ENCODE measurements around the gene AK3. TPM values are rescaled to one million over a fixed set of nuclear protein-coding genes. Genes with fewer than 3 reads are reported as not detected.
"Not testable (repeated sequence)": the region's sequence is repeated elsewhere in the genome, so short reads cannot be mapped to it uniquely, and the experiment has no call there.

The AK3 gene
- polyA plus RNA-seq, 1 donor (not counting 4 experiments of a cell fraction or from before 2014, with no cell fraction given), result 45.8 TPM

DNA sequence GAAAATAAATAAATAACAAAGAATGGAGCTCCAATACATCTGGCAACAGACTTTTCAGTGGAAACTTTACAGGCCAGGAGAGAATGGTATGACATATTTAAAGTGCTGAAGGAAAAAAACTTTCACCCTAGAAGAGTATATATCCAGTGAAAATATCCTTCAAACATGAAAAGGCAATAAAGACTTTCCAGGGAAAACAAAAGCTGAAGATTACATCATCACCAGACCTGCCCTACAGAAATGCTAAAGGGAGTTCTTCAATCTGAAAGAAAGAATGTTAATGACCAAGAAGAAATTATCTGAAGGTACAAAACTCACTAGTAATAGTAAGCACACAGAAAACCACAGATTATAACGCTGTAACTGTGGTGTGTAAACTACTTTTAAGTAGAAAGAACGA, 43.4 kb upstream of the AK3 start:
- no peak for DNase-seq (ENCODE audit: low read depth, low spot score)

GRCh38 chr9:4783191-4783590, 42.2 kb upstream of the AK3 start:
- DNase-seq (ENCODE audit: low read depth, low spot score) (peak; percentile 46), FAIRE-seq (peak; percentile 74)
- H3K4me3 ChIP-seq (ENCODE audit: control insufficient read depth in 2 of 3, extremely low read depth in 1 of 3, insufficient read depth in 2 of 3, low read depth in 1 of 3, low read length in 3 of 3); H3K9me1 ChIP-seq (ENCODE audit: control insufficient read depth, extremely low read depth, insufficient read depth, low read length); H3K4me2 ChIP-seq (ENCODE audit: control insufficient read depth, extremely low read depth, insufficient read depth, low read depth, low read length); H2AFZ ChIP-seq (ENCODE audit: control insufficient read depth, low read length); H3K79me2 ChIP-seq (ENCODE audit: control insufficient read depth, insufficient read depth, low read length); H4K20me1 ChIP-seq (ENCODE audit: control insufficient read depth, extremely low read depth, insufficient read depth, low read length); H3K36me3 ChIP-seq (ENCODE audit: control insufficient read depth in 2 of 2, extremely low read depth in 1 of 2, insufficient read depth in 2 of 2, low read length in 2 of 2); H3K9me3 ChIP-seq (ENCODE audit: control insufficient read depth, low read depth, low read length); H3K9ac ChIP-seq (ENCODE audit: control insufficient read depth, extremely low read depth, insufficient read depth, low read length); H3K4me1 ChIP-seq (ENCODE audit: control insufficient read depth, extremely low read depth, insufficient read depth, low read length); H3K27ac ChIP-seq (ENCODE audit: control insufficient read depth, insufficient read depth, low read length); dilution Hi-C loops (cut with MboI; ENCODE audit: extremely low pct_ligation_motif_present, low sequenced_read_pairs); H3K27me3 ChIP-seq (ENCODE audit: control insufficient read depth, extremely low read depth, insufficient read depth, low read length): not testable (repeated sequence)

More for the DNA sequence above, 43.4 kb upstream of the AK3 start:
- Histone ChIP-seq H3K9me3 (ENCODE audit: control insufficient read depth, low read depth, low read length) (no peaks in the 10 kb centered on the region), H3K9ac (ENCODE audit: control insufficient read depth, extremely low read depth, insufficient read depth, low read length) (no peak overlapping the region), H4K20me1 (ENCODE audit: control insufficient read depth, extremely low read depth, insufficient read depth, low read length) (no peaks in the 10 kb centered on the region), H3K27me3 (ENCODE audit: control insufficient read depth, extremely low read depth, insufficient read depth, low read length) (no peaks in the 10 kb centered on the region), H3K4me1 (ENCODE audit: control insufficient read depth, extremely low read depth, insufficient read depth, low read length) (peaks cover 16% of the 10 kb centered on the region), H3K79me2 (ENCODE audit: control insufficient read depth, insufficient read depth, low read length) (no peaks in the 10 kb centered on the region), H3K4me2 (ENCODE audit: control insufficient read depth, extremely low read depth, insufficient read depth, low read depth, low read length) (no peak overlapping the region), H3K4me3 (ENCODE audit: control insufficient read depth in 2 of 3, extremely low read depth in 1 of 3, insufficient read depth in 2 of 3, low read depth in 1 of 3, low read length in 3 of 3) (no peak overlapping the region), H2AFZ (ENCODE audit: control insufficient read depth, low read length) (no peak overlapping the region), H3K9me1 (ENCODE audit: control insufficient read depth, extremely low read depth, insufficient read depth, low read length) (no peaks in the 10 kb centered on the region), H3K27ac (ENCODE audit: control insufficient read depth, insufficient read depth, low read length) (no peak overlapping the region), H3K36me3 (ENCODE audit: control insufficient read depth in 2 of 2, extremely low read depth in 1 of 2, insufficient read depth in 2 of 2, low read length in 2 of 2) (no peaks in the 10 kb centered on the region)
- FAIRE-seq, result no peak
- dilution Hi-C loops (cut with MboI; ENCODE audit: extremely low pct_ligation_motif_present, low sequenced_read_pairs), result no loop called here
- no peak for TF ChIP-seq EZH2 (IDR thresholded peaks at IDR 0.05; ENCODE audit: low read length)
- TF ChIP-seq, protein P1, sequence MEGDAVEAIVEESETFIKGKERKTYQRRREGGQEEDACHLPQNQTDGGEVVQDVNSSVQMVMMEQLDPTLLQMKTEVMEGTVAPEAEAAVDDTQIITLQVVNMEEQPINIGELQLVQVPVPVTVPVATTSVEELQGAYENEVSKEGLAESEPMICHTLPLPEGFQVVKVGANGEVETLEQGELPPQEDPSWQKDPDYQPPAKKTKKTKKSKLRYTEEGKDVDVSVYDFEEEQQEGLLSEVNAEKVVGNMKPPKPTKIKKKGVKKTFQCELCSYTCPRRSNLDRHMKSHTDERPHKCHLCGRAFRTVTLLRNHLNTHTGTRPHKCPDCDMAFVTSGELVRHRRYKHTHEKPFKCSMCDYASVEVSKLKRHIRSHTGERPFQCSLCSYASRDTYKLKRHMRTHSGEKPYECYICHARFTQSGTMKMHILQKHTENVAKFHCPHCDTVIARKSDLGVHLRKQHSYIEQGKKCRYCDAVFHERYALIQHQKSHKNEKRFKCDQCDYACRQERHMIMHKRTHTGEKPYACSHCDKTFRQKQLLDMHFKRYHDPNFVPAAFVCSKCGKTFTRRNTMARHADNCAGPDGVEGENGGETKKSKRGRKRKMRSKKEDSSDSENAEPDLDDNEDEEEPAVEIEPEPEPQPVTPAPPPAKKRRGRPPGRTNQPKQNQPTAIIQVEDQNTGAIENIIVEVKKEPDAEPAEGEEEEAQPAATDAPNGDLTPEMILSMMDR (optimal IDR thresholded peaks at IDR 0.05 in 1 of 3, IDR thresholded peaks at IDR 0.05 in 1 of 3, conservative IDR thresholded peaks at IDR 0.05 in 1 of 3; ENCODE audit: extremely low read depth in 1 of 3, insufficient read depth in 2 of 3, low read length in 3 of 3), result no peak

DNA sequence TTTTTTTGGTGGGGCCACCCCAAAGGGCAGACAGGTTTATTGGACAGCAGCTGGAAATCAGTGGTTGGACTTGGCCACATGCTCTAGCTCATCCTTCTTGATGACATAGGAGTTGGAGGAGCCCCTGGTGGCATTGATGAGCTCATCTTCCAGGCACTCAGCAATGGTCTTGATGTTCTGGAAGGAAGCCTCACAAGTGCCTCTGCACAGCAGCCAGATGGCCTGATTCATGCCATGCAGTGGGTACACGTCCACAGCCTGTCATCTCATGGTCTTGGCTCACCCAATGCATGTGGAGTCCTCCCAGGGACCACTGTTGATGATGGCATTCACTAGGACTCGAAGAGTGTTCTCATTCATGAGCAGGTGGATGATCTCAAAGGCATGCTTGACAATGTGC, 40.4 kb upstream of the AK3 start:
- Histone ChIP-seq H3K4me2 (ENCODE audit: control insufficient read depth, extremely low read depth, insufficient read depth, low read depth, low read length) (no peak overlapping the region), H2AFZ (ENCODE audit: control insufficient read depth, low read length) (no peak overlapping the region), H3K4me3 (ENCODE audit: control insufficient read depth in 2 of 3, extremely low read depth in 1 of 3, insufficient read depth in 2 of 3, low read depth in 1 of 3, low read length in 3 of 3) (no peak overlapping the region), H3K27ac (ENCODE audit: control insufficient read depth, insufficient read depth, low read length) (no peak overlapping the region), H3K27me3 (ENCODE audit: control insufficient read depth, extremely low read depth, insufficient read depth, low read length) (no peaks in the 10 kb centered on the region), H4K20me1 (ENCODE audit: control insufficient read depth, extremely low read depth, insufficient read depth, low read length) (no peaks in the 10 kb centered on the region), H3K4me1 (ENCODE audit: control insufficient read depth, extremely low read depth, insufficient read depth, low read length) (peaks cover 10% of the 10 kb centered on the region), H3K79me2 (ENCODE audit: control insufficient read depth, insufficient read depth, low read length) (no peaks in the 10 kb centered on the region), H3K9ac (ENCODE audit: control insufficient read depth, extremely low read depth, insufficient read depth, low read length) (no peak overlapping the region), H3K9me1 (ENCODE audit: control insufficient read depth, extremely low read depth, insufficient read depth, low read length) (no peaks in the 10 kb centered on the region), H3K9me3 (ENCODE audit: control insufficient read depth, low read depth, low read length) (no peaks in the 10 kb centered on the region), H3K36me3 (ENCODE audit: control insufficient read depth in 2 of 2, extremely low read depth in 1 of 2, insufficient read depth in 2 of 2, low read length in 2 of 2) (no peaks in the 10 kb centered on the region)
- no peak for DNase-seq (ENCODE audit: low read depth, low spot score)
- TF ChIP-seq EZH2 (IDR thresholded peaks at IDR 0.05; ENCODE audit: low read length), result no peak
- TF ChIP-seq, protein P1 (optimal IDR thresholded peaks at IDR 0.05 in 1 of 3, IDR thresholded peaks at IDR 0.05 in 1 of 3, conservative IDR thresholded peaks at IDR 0.05 in 1 of 3; ENCODE audit: extremely low read depth in 1 of 3, insufficient read depth in 2 of 3, low read length in 3 of 3), result no peak
- dilution Hi-C loops (cut with MboI; ENCODE audit: extremely low pct_ligation_motif_present, low sequenced_read_pairs), result no loop called here
- no peak for FAIRE-seq
